Measurements from ENCODE around the gene GRB10. TPM values are rescaled to one million over a fixed set of nuclear protein-coding genes. Genes with fewer than 3 reads are reported as not detected.

GRB10 gene
- total RNA-seq, 2 donors from 2014 or later = 10.3 to 15.1 TPM

DNA sequence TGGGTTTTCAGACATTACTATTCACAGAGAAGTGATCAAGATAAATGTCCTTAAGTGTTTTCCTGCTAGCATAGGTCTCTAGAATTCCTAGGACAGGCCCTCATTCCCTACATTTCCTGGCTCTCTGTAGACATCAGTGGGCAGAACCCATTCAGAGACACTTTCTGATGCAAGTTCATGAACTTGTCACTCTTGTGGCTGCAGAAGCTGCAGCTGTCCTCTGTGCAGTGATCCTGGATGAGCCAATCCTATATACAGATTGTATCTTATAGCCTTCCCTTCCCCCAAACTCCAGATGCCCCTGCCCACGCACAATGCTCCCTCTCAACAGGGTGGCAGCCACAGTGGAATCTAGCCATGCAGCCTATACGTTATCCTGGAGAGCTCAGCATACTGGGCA, 12.6 kb upstream of the GRB10 start:
- DNase-seq = no peak
- H3K9ac ChIP-seq (ENCODE audit: low read depth in 2 of 2, low read length in 2 of 2) = no peak overlapping the region
- H3K9me3 ChIP-seq = no peaks in the 10 kb centered on the region
- H3K36me3 ChIP-seq = no peaks in the 10 kb centered on the region
- intact Hi-C loops (cut with DNase I) = loop anchor here (10.0 kb wide), 1 partner anchor 270 kb away; no protein-coding TSS in a partner anchor
- H3K4me3 ChIP-seq = no peak overlapping the region
- peaks cover 6% of the 10 kb centered on the region for H3K27me3 ChIP-seq
- TF ChIP-seq, protein P1, sequence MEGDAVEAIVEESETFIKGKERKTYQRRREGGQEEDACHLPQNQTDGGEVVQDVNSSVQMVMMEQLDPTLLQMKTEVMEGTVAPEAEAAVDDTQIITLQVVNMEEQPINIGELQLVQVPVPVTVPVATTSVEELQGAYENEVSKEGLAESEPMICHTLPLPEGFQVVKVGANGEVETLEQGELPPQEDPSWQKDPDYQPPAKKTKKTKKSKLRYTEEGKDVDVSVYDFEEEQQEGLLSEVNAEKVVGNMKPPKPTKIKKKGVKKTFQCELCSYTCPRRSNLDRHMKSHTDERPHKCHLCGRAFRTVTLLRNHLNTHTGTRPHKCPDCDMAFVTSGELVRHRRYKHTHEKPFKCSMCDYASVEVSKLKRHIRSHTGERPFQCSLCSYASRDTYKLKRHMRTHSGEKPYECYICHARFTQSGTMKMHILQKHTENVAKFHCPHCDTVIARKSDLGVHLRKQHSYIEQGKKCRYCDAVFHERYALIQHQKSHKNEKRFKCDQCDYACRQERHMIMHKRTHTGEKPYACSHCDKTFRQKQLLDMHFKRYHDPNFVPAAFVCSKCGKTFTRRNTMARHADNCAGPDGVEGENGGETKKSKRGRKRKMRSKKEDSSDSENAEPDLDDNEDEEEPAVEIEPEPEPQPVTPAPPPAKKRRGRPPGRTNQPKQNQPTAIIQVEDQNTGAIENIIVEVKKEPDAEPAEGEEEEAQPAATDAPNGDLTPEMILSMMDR (IDR thresholded peaks at IDR 0.05) = no peak
- peaks cover 4% of the 10 kb centered on the region for H3K4me1 ChIP-seq
- H3K27ac ChIP-seq = no peak overlapping the region

DNA sequence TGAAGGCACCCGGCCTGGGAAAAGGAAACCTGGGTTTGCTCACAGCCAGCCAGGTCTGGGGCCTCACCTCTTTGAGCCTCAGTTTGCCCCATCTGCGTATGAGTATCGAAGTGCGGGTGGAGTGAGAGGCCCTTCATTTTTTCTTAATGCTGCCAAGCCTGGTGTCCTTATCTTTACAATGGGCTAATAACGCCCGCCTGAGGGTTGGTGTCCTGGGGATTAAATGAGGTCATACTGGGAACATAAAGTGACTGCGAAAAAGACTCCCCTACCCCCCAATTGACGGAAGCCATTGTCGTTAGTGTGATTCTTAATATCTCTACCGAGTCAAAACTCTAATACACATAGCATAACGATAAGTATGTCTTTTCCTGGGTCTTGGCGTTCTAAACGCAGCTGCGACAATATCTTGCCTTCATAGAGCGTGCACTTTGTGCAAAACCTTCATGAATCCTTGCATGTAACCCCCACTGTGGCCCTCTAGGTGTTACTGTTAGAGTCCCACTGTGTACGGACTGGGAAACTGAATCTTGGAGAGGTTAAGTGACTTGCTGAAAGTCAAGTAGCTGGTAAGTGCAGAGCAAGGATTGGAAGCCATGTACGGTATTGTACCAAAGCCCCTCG, 11.4 kb upstream of the GRB10 start:
- intact Hi-C loops (cut with DNase I) = loop anchor here (10.0 kb wide), 1 partner anchor 271 kb away; no protein-coding TSS in a partner anchor
- no peaks in the 10 kb centered on the region for H3K9me3 ChIP-seq
- peaks cover 4% of the 10 kb centered on the region for H3K4me1 ChIP-seq
- H3K27ac ChIP-seq = no peak overlapping the region
- H3K27me3 ChIP-seq = peaks cover 6% of the 10 kb centered on the region
- no peak overlapping the region for H3K9ac ChIP-seq (ENCODE audit: low read depth in 2 of 2, low read length in 2 of 2)
- no peaks in the 10 kb centered on the region for H3K36me3 ChIP-seq
- TF ChIP-seq, protein P1 (IDR thresholded peaks at IDR 0.05) = no peak
- DNase-seq = no peak
- peak overlapping the region; percentile 34 for H3K4me3 ChIP-seq

DNA sequence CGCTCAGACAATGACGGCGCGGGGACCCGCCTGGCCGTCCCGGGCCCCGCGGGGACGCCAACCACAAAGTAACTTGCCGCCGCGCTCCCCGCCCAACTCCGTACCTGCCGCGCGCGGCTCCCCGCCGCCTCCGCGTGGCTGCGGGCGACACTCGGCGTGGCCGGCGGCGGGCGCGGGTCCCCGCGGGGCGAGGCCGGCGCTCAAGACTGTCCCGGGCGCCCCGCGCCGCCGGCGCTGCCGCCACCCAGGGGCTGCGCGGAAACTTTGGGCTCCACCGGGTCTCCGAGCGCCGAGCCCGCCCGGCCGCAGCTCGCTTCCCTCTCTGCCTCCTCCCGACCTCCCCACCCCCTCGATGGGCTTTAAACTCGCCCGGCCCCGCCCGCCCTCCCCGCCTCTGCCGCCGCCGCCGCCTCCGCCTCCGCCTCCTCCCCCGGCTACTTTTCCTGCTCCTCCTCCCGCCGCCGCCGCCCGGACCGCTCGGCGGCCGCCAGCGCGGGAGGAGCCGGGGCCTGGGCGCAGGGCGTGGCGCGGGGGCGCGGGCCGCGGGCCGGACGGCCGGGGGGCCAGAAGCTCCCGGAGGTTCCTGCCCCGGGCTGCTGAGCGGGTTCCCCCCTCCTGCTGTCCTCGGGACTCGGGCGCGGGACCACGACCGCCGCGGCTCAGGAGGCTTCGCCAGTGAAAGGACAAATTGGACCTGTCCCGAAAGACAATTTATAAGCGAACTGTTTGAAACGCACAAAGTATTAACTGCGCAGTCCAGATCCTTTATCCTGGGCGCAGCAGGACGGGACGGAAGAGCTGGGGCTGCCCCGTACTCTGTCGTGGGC, 10.6 kb upstream of the GRB10 start:
- peaks cover 6% of the 10 kb centered on the region for H3K27me3 ChIP-seq
- TF ChIP-seq, protein P1 (IDR thresholded peaks at IDR 0.05) = no peak
- H3K4me3 ChIP-seq = peak overlapping the region; percentile 34
- H3K36me3 ChIP-seq = no peaks in the 10 kb centered on the region
- peak; percentile 77 for DNase-seq
- intact Hi-C loops (cut with DNase I) = loop anchor here (10.0 kb wide), 1 partner anchor 271 kb away; no protein-coding TSS in a partner anchor
- H3K27ac ChIP-seq = no peak overlapping the region
- H3K9ac ChIP-seq (ENCODE audit: low read depth in 2 of 2, low read length in 2 of 2) = peak overlapping the region in 1 of 2 donors; percentile 66
- peaks cover 4% of the 10 kb centered on the region for H3K4me1 ChIP-seq
- no peaks in the 10 kb centered on the region for H3K9me3 ChIP-seq

DNA sequence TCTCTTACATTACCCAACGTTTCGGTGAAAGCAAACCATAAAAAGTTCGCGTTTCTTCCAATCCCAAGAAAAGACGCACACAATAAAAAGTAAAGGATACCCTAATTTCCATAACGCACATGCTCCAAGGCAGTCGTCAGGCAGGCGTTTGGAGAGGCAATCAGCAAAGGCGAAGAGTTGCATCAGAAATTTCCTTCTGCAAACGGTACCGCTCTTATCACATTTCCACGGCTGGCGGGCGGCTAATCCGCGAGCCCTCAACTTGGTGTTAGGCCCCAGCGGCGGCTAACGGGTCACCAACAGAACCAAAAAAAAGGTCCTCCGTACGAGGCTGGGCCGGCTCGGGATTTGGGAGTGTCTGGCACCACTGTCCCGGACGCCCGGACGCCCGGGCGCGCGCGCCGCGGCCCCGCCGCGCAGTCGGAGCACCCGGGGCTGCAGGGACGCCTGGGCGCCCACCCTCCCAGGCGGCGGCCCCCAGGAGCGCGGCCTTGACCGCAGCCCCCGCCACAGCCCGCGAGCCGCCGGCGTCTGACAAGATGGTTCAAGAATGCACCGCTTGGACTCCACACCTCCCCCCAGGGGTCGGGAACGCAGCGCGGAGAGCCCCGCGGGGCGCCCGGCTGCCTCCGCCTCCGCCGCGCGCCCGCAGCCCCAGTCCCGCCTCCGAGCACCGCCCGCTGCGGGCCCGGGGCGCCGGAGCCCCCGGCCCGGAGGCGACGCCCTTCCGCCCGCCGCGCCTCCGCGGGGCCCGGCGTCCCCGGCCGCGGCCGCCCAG, 9.8 kb upstream of the GRB10 start:
- no peaks in the 10 kb centered on the region for H3K36me3 ChIP-seq
- intact Hi-C loops (cut with DNase I) = loop anchor here (10.0 kb wide), 1 partner anchor 272 kb away; no protein-coding TSS in a partner anchor
- H3K9ac ChIP-seq (ENCODE audit: low read depth in 2 of 2, low read length in 2 of 2) = peak overlapping the region; percentile 62 to 66
- H3K9me3 ChIP-seq = no peaks in the 10 kb centered on the region
- DNase-seq = no peak
- peaks cover 6% of the 10 kb centered on the region for H3K27me3 ChIP-seq
- H3K4me3 ChIP-seq = peak overlapping the region; percentile 39
- no peak overlapping the region for H3K27ac ChIP-seq
- TF ChIP-seq, protein P1 (IDR thresholded peaks at IDR 0.05) = no peak
- peaks cover 4% of the 10 kb centered on the region for H3K4me1 ChIP-seq

DNA sequence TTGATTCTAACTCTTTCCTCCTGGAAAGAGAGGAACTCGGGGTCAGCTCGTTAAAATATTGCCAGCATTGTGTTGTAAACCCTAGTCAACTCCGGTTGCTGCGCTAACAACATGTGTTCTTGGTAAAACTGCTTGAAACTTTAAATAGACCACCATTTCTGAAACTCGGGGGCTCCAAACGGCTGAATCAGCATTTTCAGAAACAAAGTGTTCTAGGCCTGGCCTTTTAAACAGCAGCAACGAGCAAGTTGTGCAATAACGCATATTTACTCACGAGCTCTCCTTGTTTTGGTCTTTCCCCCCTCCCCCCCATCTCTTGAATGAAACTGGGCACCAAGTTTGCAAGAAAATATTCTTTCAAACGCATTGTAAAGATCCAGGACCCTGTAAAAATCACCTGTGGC, 9.2 kb upstream of the GRB10 start:
- Histone ChIP-seq H3K27ac (no peak overlapping the region), H3K36me3 (no peaks in the 10 kb centered on the region), H3K4me1 (peaks cover 4% of the 10 kb centered on the region), H3K9ac (ENCODE audit: low read depth in 2 of 2, low read length in 2 of 2) (peak overlapping the region; percentile 62 to 66), H3K27me3 (peaks cover 6% of the 10 kb centered on the region), H3K4me3 (peak overlapping the region; percentile 39), H3K9me3 (no peaks in the 10 kb centered on the region)
- intact Hi-C loops (cut with DNase I) = loop anchor here (10.0 kb wide), 1 partner anchor 273 kb away; no protein-coding TSS in a partner anchor
- TF ChIP-seq, protein P1 (IDR thresholded peaks at IDR 0.05) = no peak
- no peak for DNase-seq

Measured in colonic mucosa (tissue), 4 donors.